Kidney (tissue), 14 donors: Measurements from ENCODE around the gene PNMA6E. TPM values are rescaled to one million over a fixed set of nuclear protein-coding genes. Genes with fewer than 3 reads are reported as not detected.

ENCODE experiments used
- DNase-seq, 5 donors: peaks; one replicate each; pipeline ENCODE4 v3.0.0-alpha.2; 2013 to 2020
- FAIRE-seq: peaks from 2 replicates; lab custom pipeline; 2012; peaks lifted over from hg19 to GRCh38; lab: Jason Lieb, UNC
- H3K27ac ChIP-seq, 2 donors: one replicate each; pipeline ENCODE4 v1.7.0; 2013; ENCODE audit warnings: low read depth in 2 of 2, low read length in 2 of 2, inconsistent platforms in 1 of 2
- H3K27me3 ChIP-seq: one replicate; pipeline ENCODE4 v1.7.1; 2013; ENCODE audit warnings: low read length, inconsistent platforms; ENCODE audit not compliant: control insufficient read depth, insufficient read depth
- H3K36me3 ChIP-seq, 3 donors: one replicate each; pipeline versions ENCODE4 v1.7.0 to v1.7.1; 2013; ENCODE audit warnings: low read length in 3 of 3, control low read depth in 1 of 3, inconsistent platforms in 1 of 3; ENCODE audit not compliant: insufficient read depth in 3 of 3, control insufficient read depth in 2 of 3
- H3K4me1 ChIP-seq, 3 donors: one replicate each; pipeline versions ENCODE4 v1.7.0 to v1.7.1; 2013; ENCODE audit warnings: low read length in 3 of 3, inconsistent platforms in 1 of 3, low read depth in 1 of 3; ENCODE audit not compliant: control insufficient read depth in 2 of 3, insufficient read depth in 2 of 3
- H3K4me3 ChIP-seq, 3 donors: one replicate each; pipeline versions ENCODE4 v1.7.0 to v1.8.1; 2013; ENCODE audit warnings: low read length in 3 of 3, control low read depth in 1 of 3, inconsistent platforms in 1 of 3
- H3K9ac ChIP-seq, 3 donors: one replicate each; pipeline versions ENCODE4 v1.7.0 to v1.7.1; 2013; ENCODE audit warnings: low read length in 3 of 3, control low read depth in 1 of 3, inconsistent platforms in 1 of 3
- H3K9me3 ChIP-seq, 3 donors: one replicate each; pipeline versions ENCODE4 v1.7.0 to v1.7.1; 2013; ENCODE audit warnings: low read length in 3 of 3, control low read depth in 1 of 3, inconsistent platforms in 1 of 3; ENCODE audit not compliant: control insufficient read depth in 2 of 3, insufficient read depth in 1 of 3
- intact Hi-C: fragments of 100-400 bp; cut with DNase I; formaldehyde crosslinking; loops from one replicate; pipeline ENCODE4 v1.11.1; 2022
- polyA plus RNA-seq: library from polyadenylated mRNA; stranded (reverse); fragments of 350-450 nt; fragmentation: Illumina TruSeq; extraction: RNeasy Lipid Tissue Mini Kit (QIAGEN cat#74804); gene quantifications from one replicate; pipeline ENCODE4 v1.2.3, GENCODE V29; 2014; ENCODE audit warnings: low read depth, low replicate concordance; ENCODE audit not compliant: insufficient read depth
- total RNA-seq: library from RNA; stranded (reverse); fragmentation: NEBNext Ultra II Directional; extraction: Animal tissue kit (Norgen Biotek cat#: 25700); gene quantifications from one replicate; pipeline ENCODE4 v1.2.1, GENCODE V29; 2021
- TF ChIP-seq, protein P1 (sequence below): IDR thresholded peaks from 3 replicates; pipeline ENCODE4 v1.5.1; 2012; ENCODE audit warnings: mild to moderate bottlenecking, moderate library complexity, borderline replicate concordance; ENCODE audit not compliant: insufficient read depth; ENCODE audit errors: extremely low read depth
- donor health status: control.
- donor health status: control.
- donor health status: control.
- donor health status: control.
- donor health status: control.
- donor health status: DM: yes; HTN: yes; CAD: no.
- donor health status: Normal renal cell carcinoma (clear cell type).

The PNMA6E gene
- total and polyA plus RNA-seq, 2 donors from 2014 or later: not detected

- DNase-seq: peak in 2 of 5 donors; percentile 17 to 54
- FAIRE-seq: no peak
- H3K4me1 ChIP-seq: no peaks in the 10 kb centered on the region
- no peak overlapping the region for H3K9ac ChIP-seq
- no peaks in the 10 kb centered on the region for H3K9me3 ChIP-seq
- no peak overlapping the region for H3K27ac ChIP-seq
- intact Hi-C loops: no loop called here
- H3K36me3 ChIP-seq: no peaks in the 10 kb centered on the region
- no peaks in the 10 kb centered on the region for H3K27me3 ChIP-seq
- H3K4me3 ChIP-seq: no peak overlapping the region
- TF ChIP-seq, protein P1, sequence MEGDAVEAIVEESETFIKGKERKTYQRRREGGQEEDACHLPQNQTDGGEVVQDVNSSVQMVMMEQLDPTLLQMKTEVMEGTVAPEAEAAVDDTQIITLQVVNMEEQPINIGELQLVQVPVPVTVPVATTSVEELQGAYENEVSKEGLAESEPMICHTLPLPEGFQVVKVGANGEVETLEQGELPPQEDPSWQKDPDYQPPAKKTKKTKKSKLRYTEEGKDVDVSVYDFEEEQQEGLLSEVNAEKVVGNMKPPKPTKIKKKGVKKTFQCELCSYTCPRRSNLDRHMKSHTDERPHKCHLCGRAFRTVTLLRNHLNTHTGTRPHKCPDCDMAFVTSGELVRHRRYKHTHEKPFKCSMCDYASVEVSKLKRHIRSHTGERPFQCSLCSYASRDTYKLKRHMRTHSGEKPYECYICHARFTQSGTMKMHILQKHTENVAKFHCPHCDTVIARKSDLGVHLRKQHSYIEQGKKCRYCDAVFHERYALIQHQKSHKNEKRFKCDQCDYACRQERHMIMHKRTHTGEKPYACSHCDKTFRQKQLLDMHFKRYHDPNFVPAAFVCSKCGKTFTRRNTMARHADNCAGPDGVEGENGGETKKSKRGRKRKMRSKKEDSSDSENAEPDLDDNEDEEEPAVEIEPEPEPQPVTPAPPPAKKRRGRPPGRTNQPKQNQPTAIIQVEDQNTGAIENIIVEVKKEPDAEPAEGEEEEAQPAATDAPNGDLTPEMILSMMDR: no peak
Measured at GRCh38 chrX:153371256-153371655, 29.9 kb downstream of the PNMA6E start.

DNA sequence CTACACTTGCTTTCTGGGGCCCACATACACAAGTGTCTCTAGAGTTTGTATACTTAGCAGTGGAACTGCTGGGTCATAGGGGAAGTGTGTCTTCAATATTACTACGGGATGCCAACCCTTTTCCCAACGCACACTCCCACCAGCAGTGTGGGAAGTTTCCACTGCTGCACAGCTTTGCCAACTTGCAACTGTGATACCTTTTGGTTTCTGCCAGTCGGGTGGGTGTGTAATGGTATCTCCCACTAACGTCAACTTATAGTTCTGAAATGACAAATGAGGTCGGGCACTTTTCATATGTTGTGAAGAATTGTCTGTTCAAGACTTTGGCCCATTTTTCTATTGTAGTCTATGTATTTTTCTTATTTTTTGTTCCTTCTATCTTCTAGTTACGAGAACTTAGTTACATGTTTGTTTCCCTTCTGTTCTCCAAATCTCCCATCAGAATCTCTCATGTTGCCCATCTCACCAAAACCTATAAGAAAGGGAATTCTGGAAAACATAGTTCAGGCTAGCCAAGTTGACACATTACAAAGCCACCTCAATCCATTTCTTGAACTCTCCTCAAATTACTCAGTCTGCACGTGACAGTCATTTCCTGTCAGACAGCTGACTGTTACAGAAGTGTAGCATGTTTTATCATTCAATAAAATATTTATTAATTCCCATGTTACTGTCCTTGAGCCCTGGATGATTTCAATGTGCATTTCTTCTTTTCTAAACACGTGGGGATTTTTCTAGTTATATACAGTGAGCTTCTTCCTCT lies 30.7 kb downstream of the PNMA6E start:
- TF ChIP-seq, protein P1: no peak
- FAIRE-seq (no peak), DNase-seq (no peak)
- Histone ChIP-seq H3K9me3 (no peaks in the 10 kb centered on the region), H3K9ac (no peak overlapping the region), H3K4me1 (no peaks in the 10 kb centered on the region), H3K4me3 (no peak overlapping the region), H3K36me3 (no peaks in the 10 kb centered on the region), H3K27ac (no peak overlapping the region), H3K27me3 (no peaks in the 10 kb centered on the region)
- intact Hi-C loops: no loop called here

GRCh38 chrX:153366878-153367538 lies 34.1 kb downstream of the PNMA6E start:
- Histone ChIP-seq H3K9me3 (no peaks in the 10 kb centered on the region), H3K27me3 (no peaks in the 10 kb centered on the region), H3K4me3 (no peak overlapping the region), H3K9ac (no peak overlapping the region), H3K27ac (no peak overlapping the region), H3K36me3 (no peaks in the 10 kb centered on the region), H3K4me1 (no peaks in the 10 kb centered on the region)
- no peak for DNase-seq
- TF ChIP-seq, protein P1: no peak
- intact Hi-C loops: no loop called here
- no peak for FAIRE-seq
